K562 (cell line): ENCODE results near the gene HDAC3. TPM values are rescaled to one million over a fixed set of nuclear protein-coding genes. Genes with fewer than 3 reads are reported as not detected.

Experiments used
- ATF7 ChIP-seq: fragments of 450-650 bp; IDR thresholded peaks from 2 replicates; pipeline ENCODE4 v1.7.1; 2014; ENCODE audit warnings: mild to moderate bottlenecking, moderate library complexity
- CBFA2T2 ChIP-seq: fragments of 450-650 bp; conservative IDR thresholded peaks from 2 replicates; pipeline ENCODE4 v1.6.1; 2017; ENCODE audit warnings: mild to moderate bottlenecking
- DPF2 ChIP-seq: fragments of 450-650 bp; IDR thresholded peaks from 2 replicates; pipeline ENCODE4 v1.6.1; 2016
- EP300 ChIP-seq: IDR thresholded peaks from 2 replicates; pipeline ENCODE4 v1.6.1; 2012; ENCODE audit warnings: low read length, improper control_type of control experiment
- ERF ChIP-seq: fragments of 450-650 bp; formaldehyde crosslinking; IDR thresholded peaks from 2 replicates; pipeline ENCODE4 v1.4.0; 2020; ENCODE audit warnings: mild to moderate bottlenecking, mixed read lengths
- FUS ChIP-seq: fragments of 200-400 bp; formaldehyde crosslinking; optimal IDR thresholded peaks from 2 replicates; pipeline ENCODE3; 2017; ENCODE audit warnings: low read depth, low read length
- GTF2A2 ChIP-seq: IDR thresholded peaks from 2 replicates; pipeline ENCODE4 v1.6.1; 2016; ENCODE audit warnings: mild to moderate bottlenecking, missing genetic modification characterization, missing compliant biosample characterization
- ILK ChIP-seq: fragments of 450-650 bp; IDR thresholded peaks from 2 replicates; pipeline ENCODE4 v1.6.1; 2016; ENCODE audit warnings: missing genetic modification characterization, low read depth, mild to moderate bottlenecking, missing compliant biosample characterization, moderate library complexity, borderline replicate concordance
- MED1 ChIP-seq: sonication (generic); formaldehyde crosslinking; IDR thresholded peaks from 2 replicates; pipeline ENCODE4 v1.8.1; 2023; ENCODE audit warnings: missing genetic modification reagents, borderline replicate concordance
- MYNN ChIP-seq, 2 experiments: sonication (generic); formaldehyde crosslinking in 1 of 2; IDR thresholded peaks; 2 replicates each; pipeline versions ENCODE4 v1.5.0 to v1.6.1; 2016 to 2020; ENCODE audit warnings: antibody characterized with exemption in 1 of 2, missing genetic modification reagents in 1 of 2
- POLR3A ChIP-seq: IDR thresholded peaks from 2 replicates; pipeline ENCODE4 v1.6.1; 2011; ENCODE audit warnings: borderline replicate concordance, mild to moderate bottlenecking, moderate library complexity; ENCODE audit not compliant: insufficient read length, insufficient read depth; ENCODE audit errors: extremely low read depth
- PTTG1 ChIP-seq: fragments of 450-650 bp; IDR thresholded peaks from 2 replicates; pipeline ENCODE4 v1.6.1; 2016; ENCODE audit warnings: low read depth, mild to moderate bottlenecking, missing genetic modification characterization, missing compliant biosample characterization
- RFX7 ChIP-seq: fragments of 250-450 bp; sonication (Bioruptor Pico); IDR thresholded peaks from 2 replicates; pipeline ENCODE4 v1.5.1; 2021; ENCODE audit warnings: mild to moderate bottlenecking
- SETDB1 ChIP-seq: IDR thresholded peaks from one replicate; pipeline ENCODE4 v1.6.1; 2012; ENCODE audit warnings: low read length, control low read depth, inconsistent platforms
- SIX5 ChIP-seq, 2 experiments: IDR thresholded peaks; 2 replicates each; pipeline ENCODE4 v1.6.1; 2011; ENCODE audit warnings: low read length in 2 of 2, borderline replicate concordance in 1 of 2, low read depth in 1 of 2, mild to moderate bottlenecking in 1 of 2, moderate library complexity in 1 of 2; ENCODE audit not compliant: insufficient read depth in 1 of 2
- SMARCE1 ChIP-seq: fragments of 450-650 bp; IDR thresholded peaks from 2 replicates; pipeline ENCODE4 v1.7.1; 2016; ENCODE audit warnings: mild to moderate bottlenecking
- STAT5A ChIP-seq: IDR thresholded peaks from 2 replicates; pipeline ENCODE4 v1.6.1; 2012; ENCODE audit warnings: low read length, inconsistent platforms, borderline replicate concordance
- TAL1 ChIP-seq: fragments of 450-650 bp; IDR thresholded peaks from 2 replicates; pipeline ENCODE4 v1.6.1; 2016; ENCODE audit warnings: mild to moderate bottlenecking
- TEAD1 ChIP-seq, 2 experiments: fragments of 450-650 bp in 1 of 2; sonication (generic) in 1 of 2; formaldehyde crosslinking; IDR thresholded peaks; 2 replicates each; pipeline versions ENCODE4 v1.4.0 to v1.8.0; 2020 to 2022; ENCODE audit warnings: mild to moderate bottlenecking in 2 of 2, missing genetic modification reagents in 1 of 2
- TGIF2 ChIP-seq: sonication (generic); formaldehyde crosslinking; IDR thresholded peaks from 2 replicates; pipeline ENCODE4 v1.8.1; 2022; ENCODE audit warnings: mild to moderate bottlenecking, missing genetic modification reagents, moderate library complexity
- ZC3H4 ChIP-seq: sonication (generic); formaldehyde crosslinking; IDR thresholded peaks from 2 replicates; pipeline ENCODE4 v1.9.0; 2021; ENCODE audit warnings: missing genetic modification reagents, borderline replicate concordance
- ZEB2 ChIP-seq: fragments of 450-650 bp; IDR thresholded peaks from 2 replicates; pipeline ENCODE4 v1.6.1; 2016
- ZNF146 ChIP-seq: IDR thresholded peaks from one replicate; pipeline ENCODE4 v1.6.1; 2018; ENCODE audit warnings: missing compliant biosample characterization; ENCODE audit not compliant: unreplicated experiment
- polyA plus RNA-seq, 8 experiments: library from polyadenylated mRNA; depleted of rRNA in 4 of 8; stranded (reverse) in 5 of 8; unstranded in 3 of 8; fragments of >200 nt; fragmentation: Nextera tagmentation in 2 of 8; fragmentation: Illumina TruSeq in 1 of 8; extraction: Ambion mirVana in 2 of 8; extraction: Trizol in 1 of 8; gene quantifications; 2 replicates each; pipeline versions ENCODE4 v1.2.1 to v1.2.3, GENCODE V29; 2011 to 2014; ENCODE audit warnings: inconsistent platforms in 1 of 8, missing spikeins in 1 of 8
- total RNA-seq, 7 experiments: library from RNA; depleted of rRNA in 6 of 7; stranded (reverse); fragments of >200 nt in 6 of 7; fragmentation: Illumina TruSeq in 2 of 7; extraction: Trizol in 2 of 7; gene quantifications; 2 replicates each; pipeline versions ENCODE4 v1.2.1 to v1.2.3, GENCODE V29; 2011 to 2021; ENCODE audit warnings: low replicate concordance in 1 of 7
- TF ChIP-seq, protein P1 (sequence below), 2 experiments: fragments of 150-350 bp in 1 of 2; IDR thresholded peaks; 2 replicates each; pipeline ENCODE4 v1.6.1; 2012 to 2016; ENCODE audit warnings: low read depth in 2 of 2, low read length in 2 of 2, mild to moderate bottlenecking in 1 of 2, moderate library complexity in 1 of 2
- TF ChIP-seq, protein P2 (sequence below): sonication (generic); formaldehyde crosslinking; IDR thresholded peaks from 2 replicates; pipeline ENCODE4 v1.8.0; 2022; ENCODE audit warnings: missing genetic modification reagents, mild to moderate bottlenecking, moderate library complexity, borderline replicate concordance
- TF ChIP-seq, protein P3 (sequence below): fragments of 450-650 bp; formaldehyde crosslinking; IDR thresholded peaks from 2 replicates; pipeline ENCODE4 v1.4.0; 2022; ENCODE audit warnings: missing genetic modification characterization

Gene HDAC3
- total and polyA plus RNA-seq, 9 of the 15 experiments (the other 6 are each of a cell fraction or from before 2014, with no cell fraction given), result 89.7 to 191 (median 119) TPM

DNA sequence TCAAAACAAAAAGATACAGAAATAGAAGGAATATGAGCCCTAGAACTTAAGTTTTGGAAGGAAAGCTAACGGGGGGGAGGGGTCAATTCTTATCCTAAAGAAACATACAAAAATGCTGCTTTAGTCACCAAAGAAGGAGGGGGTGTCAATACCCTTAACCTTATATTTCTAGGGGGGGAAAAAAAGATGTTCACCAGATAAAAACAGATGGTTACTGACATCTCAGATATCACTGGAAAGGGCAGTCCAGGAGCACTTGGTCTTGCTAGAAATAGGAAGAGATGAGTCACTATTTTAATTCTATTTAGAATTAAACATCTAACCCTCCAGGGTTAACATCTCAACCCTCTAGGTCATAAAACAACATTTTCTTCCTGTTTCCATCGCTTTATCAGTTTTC lies 19.5 kb downstream of the HDAC3 start (continued):
- TF ChIP-seq, protein P1, sequence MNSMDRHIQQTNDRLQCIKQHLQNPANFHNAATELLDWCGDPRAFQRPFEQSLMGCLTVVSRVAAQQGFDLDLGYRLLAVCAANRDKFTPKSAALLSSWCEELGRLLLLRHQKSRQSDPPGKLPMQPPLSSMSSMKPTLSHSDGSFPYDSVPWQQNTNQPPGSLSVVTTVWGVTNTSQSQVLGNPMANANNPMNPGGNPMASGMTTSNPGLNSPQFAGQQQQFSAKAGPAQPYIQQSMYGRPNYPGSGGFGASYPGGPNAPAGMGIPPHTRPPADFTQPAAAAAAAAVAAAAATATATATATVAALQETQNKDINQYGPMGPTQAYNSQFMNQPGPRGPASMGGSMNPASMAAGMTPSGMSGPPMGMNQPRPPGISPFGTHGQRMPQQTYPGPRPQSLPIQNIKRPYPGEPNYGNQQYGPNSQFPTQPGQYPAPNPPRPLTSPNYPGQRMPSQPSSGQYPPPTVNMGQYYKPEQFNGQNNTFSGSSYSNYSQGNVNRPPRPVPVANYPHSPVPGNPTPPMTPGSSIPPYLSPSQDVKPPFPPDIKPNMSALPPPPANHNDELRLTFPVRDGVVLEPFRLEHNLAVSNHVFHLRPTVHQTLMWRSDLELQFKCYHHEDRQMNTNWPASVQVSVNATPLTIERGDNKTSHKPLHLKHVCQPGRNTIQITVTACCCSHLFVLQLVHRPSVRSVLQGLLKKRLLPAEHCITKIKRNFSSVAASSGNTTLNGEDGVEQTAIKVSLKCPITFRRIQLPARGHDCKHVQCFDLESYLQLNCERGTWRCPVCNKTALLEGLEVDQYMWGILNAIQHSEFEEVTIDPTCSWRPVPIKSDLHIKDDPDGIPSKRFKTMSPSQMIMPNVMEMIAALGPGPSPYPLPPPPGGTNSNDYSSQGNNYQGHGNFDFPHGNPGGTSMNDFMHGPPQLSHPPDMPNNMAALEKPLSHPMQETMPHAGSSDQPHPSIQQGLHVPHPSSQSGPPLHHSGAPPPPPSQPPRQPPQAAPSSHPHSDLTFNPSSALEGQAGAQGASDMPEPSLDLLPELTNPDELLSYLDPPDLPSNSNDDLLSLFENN (IDR thresholded peaks at IDR 0.05; ENCODE audit: low read depth in 2 of 2, low read length in 2 of 2), result 0 out of 4 replicates have a peak, but pooled peaks of 1 of the 2 experiments have one; percentile 15
- TF ChIP-seq TEAD1 (CRISPR knock-in tag; IDR thresholded peaks at IDR 0.05) (no peak), SETDB1 (no peak), ZC3H4 (no peak), MYNN (IDR thresholded peaks at IDR 0.05) (no peak), MYNN (CRISPR knock-in tag; IDR thresholded peaks at IDR 0.05) (no peak), ZNF146 (no peak), ERF (CRISPR knock-in tag) (no peak), GTF2A2 (no peak), EP300 (peak; percentile 82; the same call in 1 of the 2 replicates), SIX5 (IDR thresholded peaks at IDR 0.05; ENCODE audit: borderline replicate concordance in 1 of 2, insufficient read depth in 1 of 2, low read depth in 1 of 2, low read length in 2 of 2) (no peak), TAL1 (peak; percentile 79), MED1 (CRISPR knock-in tag) (no peak), ZEB2 (no peak), ILK (tag) (no peak), RFX7 (CRISPR knock-in tag) (no peak), POLR3A (no peak), DPF2 (peak; percentile 81), FUS (no peak), ATF7 (no peak), STAT5A (peak; percentile 39; the same call in 1 of the 2 replicates), CBFA2T2 (peak; percentile 83), TGIF2 (CRISPR knock-in tag) (no peak), PTTG1 (tag) (no peak), SMARCE1 (peak; percentile 65; the same call in 1 of the 2 replicates)
- TF ChIP-seq, protein P2, sequence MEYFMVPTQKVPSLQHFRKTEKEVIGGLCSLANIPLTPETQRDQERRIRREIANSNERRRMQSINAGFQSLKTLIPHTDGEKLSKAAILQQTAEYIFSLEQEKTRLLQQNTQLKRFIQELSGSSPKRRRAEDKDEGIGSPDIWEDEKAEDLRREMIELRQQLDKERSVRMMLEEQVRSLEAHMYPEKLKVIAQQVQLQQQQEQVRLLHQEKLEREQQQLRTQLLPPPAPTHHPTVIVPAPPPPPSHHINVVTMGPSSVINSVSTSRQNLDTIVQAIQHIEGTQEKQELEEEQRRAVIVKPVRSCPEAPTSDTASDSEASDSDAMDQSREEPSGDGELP (CRISPR knock-in tag), result no peak
- TF ChIP-seq, protein P3, sequence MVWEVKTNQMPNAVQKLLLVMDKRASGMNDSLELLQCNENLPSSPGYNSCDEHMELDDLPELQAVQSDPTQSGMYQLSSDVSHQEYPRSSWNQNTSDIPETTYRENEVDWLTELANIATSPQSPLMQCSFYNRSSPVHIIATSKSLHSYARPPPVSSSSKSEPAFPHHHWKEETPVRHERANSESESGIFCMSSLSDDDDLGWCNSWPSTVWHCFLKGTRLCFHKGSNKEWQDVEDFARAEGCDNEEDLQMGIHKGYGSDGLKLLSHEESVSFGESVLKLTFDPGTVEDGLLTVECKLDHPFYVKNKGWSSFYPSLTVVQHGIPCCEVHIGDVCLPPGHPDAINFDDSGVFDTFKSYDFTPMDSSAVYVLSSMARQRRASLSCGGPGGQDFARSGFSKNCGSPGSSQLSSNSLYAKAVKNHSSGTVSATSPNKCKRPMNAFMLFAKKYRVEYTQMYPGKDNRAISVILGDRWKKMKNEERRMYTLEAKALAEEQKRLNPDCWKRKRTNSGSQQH (CRISPR knock-in tag), result no peak
